ENCODE data around the gene FGF12. TPM values are rescaled to one million over a fixed set of nuclear protein-coding genes. Genes with fewer than 3 reads are reported as not detected.

The FGF12 gene
- total and polyA plus RNA-seq, 2 experiments from 2014 or later: 6.0 to 14.3 TPM

DNA sequence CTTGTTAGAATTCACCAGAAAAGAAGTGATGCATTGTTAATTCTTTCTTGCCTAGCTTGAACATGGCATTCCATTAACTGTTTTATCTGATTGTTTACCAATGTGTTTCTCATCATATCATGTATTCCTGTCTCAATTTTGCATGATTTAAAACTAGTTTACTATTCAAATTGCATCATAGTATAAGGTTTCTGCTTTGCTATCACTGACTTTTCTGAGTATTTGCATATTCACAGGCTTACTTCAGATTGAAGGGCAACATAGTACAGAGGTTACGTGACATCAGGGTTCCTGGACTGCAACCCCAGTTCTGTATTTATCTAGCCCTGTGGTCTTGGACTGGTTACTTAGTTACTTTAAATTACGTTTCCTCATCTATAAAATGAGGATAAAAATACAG is 561.8 kb downstream of the FGF12 start:
- Mint-ChIP-seq H3K4me3 (no peak overlapping the region), H3K36me3 (ENCODE audit: low read depth) (no peaks in the 10 kb centered on the region), H3K4me1 (peaks cover 47% of the 10 kb centered on the region), H3K9me3 (no peaks in the 10 kb centered on the region), H3K27me3 (ENCODE audit: insufficient read depth, low read depth, poor library complexity) (no peaks in the 10 kb centered on the region), H3K27ac (no peak overlapping the region)
- H3K4me2 ChIP-seq: no peak overlapping the region
- H3F3A ChIP-seq (replicated peaks; ENCODE audit: low read depth): no peaks in the 10 kb centered on the region
- no peaks in the 10 kb centered on the region for H3K79me2 ChIP-seq (replicated peaks; ENCODE audit: insufficient read depth)
- peaks cover 18% of the 10 kb centered on the region for H3K4me1 ChIP-seq (ENCODE audit: insufficient read depth)
- no peak overlapping the region for H3K27ac ChIP-seq (ENCODE audit: low read depth)
- no peaks in the 10 kb centered on the region for H3K36me3 ChIP-seq (ENCODE audit: insufficient read depth)
- no peak overlapping the region for H2AFZ ChIP-seq
- no peaks in the 10 kb centered on the region for H4K20me1 ChIP-seq (replicated peaks; ENCODE audit: insufficient read depth)
- H3K27me3 ChIP-seq (ENCODE audit: insufficient read depth): no peaks in the 10 kb centered on the region
- DNase-seq (ENCODE audit: low spot score) (no peak), ATAC-seq (no peak)
- H3K4me3 ChIP-seq: no peak overlapping the region
- TF ChIP-seq, protein P1, sequence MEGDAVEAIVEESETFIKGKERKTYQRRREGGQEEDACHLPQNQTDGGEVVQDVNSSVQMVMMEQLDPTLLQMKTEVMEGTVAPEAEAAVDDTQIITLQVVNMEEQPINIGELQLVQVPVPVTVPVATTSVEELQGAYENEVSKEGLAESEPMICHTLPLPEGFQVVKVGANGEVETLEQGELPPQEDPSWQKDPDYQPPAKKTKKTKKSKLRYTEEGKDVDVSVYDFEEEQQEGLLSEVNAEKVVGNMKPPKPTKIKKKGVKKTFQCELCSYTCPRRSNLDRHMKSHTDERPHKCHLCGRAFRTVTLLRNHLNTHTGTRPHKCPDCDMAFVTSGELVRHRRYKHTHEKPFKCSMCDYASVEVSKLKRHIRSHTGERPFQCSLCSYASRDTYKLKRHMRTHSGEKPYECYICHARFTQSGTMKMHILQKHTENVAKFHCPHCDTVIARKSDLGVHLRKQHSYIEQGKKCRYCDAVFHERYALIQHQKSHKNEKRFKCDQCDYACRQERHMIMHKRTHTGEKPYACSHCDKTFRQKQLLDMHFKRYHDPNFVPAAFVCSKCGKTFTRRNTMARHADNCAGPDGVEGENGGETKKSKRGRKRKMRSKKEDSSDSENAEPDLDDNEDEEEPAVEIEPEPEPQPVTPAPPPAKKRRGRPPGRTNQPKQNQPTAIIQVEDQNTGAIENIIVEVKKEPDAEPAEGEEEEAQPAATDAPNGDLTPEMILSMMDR (conservative IDR thresholded peaks at IDR 0.05; ENCODE audit: low read depth in 2 of 2): no peak
- TF ChIP-seq NANOG (IDR thresholded peaks at IDR 0.05; ENCODE audit: borderline replicate concordance) (no peak), CREB1 (CRISPR knock-in tag; IDR thresholded peaks at IDR 0.05; ENCODE audit: low read depth) (no peak), JUNB (IDR thresholded peaks at IDR 0.05; ENCODE audit: unreplicated experiment) (no peak), ZNF331 (CRISPR knock-in tag; IDR thresholded peaks at IDR 0.05; ENCODE audit: low read depth) (no peak), ZNF114 (CRISPR knock-in tag; IDR thresholded peaks at IDR 0.05) (no peak), EZH2phosphoT487 (IDR thresholded peaks at IDR 0.05; ENCODE audit: unreplicated experiment) (no peak)
- TF ChIP-seq, protein P2, sequence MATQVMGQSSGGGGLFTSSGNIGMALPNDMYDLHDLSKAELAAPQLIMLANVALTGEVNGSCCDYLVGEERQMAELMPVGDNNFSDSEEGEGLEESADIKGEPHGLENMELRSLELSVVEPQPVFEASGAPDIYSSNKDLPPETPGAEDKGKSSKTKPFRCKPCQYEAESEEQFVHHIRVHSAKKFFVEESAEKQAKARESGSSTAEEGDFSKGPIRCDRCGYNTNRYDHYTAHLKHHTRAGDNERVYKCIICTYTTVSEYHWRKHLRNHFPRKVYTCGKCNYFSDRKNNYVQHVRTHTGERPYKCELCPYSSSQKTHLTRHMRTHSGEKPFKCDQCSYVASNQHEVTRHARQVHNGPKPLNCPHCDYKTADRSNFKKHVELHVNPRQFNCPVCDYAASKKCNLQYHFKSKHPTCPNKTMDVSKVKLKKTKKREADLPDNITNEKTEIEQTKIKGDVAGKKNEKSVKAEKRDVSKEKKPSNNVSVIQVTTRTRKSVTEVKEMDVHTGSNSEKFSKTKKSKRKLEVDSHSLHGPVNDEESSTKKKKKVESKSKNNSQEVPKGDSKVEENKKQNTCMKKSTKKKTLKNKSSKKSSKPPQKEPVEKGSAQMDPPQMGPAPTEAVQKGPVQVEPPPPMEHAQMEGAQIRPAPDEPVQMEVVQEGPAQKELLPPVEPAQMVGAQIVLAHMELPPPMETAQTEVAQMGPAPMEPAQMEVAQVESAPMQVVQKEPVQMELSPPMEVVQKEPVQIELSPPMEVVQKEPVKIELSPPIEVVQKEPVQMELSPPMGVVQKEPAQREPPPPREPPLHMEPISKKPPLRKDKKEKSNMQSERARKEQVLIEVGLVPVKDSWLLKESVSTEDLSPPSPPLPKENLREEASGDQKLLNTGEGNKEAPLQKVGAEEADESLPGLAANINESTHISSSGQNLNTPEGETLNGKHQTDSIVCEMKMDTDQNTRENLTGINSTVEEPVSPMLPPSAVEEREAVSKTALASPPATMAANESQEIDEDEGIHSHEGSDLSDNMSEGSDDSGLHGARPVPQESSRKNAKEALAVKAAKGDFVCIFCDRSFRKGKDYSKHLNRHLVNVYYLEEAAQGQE (IDR thresholded peaks at IDR 0.05; ENCODE audit: unreplicated experiment): no peak
- TF ChIP-seq, protein P3, sequence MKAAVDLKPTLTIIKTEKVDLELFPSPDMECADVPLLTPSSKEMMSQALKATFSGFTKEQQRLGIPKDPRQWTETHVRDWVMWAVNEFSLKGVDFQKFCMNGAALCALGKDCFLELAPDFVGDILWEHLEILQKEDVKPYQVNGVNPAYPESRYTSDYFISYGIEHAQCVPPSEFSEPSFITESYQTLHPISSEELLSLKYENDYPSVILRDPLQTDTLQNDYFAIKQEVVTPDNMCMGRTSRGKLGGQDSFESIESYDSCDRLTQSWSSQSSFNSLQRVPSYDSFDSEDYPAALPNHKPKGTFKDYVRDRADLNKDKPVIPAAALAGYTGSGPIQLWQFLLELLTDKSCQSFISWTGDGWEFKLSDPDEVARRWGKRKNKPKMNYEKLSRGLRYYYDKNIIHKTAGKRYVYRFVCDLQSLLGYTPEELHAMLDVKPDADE (IDR thresholded peaks at IDR 0.05): no peak
- TF ChIP-seq, protein P4, sequence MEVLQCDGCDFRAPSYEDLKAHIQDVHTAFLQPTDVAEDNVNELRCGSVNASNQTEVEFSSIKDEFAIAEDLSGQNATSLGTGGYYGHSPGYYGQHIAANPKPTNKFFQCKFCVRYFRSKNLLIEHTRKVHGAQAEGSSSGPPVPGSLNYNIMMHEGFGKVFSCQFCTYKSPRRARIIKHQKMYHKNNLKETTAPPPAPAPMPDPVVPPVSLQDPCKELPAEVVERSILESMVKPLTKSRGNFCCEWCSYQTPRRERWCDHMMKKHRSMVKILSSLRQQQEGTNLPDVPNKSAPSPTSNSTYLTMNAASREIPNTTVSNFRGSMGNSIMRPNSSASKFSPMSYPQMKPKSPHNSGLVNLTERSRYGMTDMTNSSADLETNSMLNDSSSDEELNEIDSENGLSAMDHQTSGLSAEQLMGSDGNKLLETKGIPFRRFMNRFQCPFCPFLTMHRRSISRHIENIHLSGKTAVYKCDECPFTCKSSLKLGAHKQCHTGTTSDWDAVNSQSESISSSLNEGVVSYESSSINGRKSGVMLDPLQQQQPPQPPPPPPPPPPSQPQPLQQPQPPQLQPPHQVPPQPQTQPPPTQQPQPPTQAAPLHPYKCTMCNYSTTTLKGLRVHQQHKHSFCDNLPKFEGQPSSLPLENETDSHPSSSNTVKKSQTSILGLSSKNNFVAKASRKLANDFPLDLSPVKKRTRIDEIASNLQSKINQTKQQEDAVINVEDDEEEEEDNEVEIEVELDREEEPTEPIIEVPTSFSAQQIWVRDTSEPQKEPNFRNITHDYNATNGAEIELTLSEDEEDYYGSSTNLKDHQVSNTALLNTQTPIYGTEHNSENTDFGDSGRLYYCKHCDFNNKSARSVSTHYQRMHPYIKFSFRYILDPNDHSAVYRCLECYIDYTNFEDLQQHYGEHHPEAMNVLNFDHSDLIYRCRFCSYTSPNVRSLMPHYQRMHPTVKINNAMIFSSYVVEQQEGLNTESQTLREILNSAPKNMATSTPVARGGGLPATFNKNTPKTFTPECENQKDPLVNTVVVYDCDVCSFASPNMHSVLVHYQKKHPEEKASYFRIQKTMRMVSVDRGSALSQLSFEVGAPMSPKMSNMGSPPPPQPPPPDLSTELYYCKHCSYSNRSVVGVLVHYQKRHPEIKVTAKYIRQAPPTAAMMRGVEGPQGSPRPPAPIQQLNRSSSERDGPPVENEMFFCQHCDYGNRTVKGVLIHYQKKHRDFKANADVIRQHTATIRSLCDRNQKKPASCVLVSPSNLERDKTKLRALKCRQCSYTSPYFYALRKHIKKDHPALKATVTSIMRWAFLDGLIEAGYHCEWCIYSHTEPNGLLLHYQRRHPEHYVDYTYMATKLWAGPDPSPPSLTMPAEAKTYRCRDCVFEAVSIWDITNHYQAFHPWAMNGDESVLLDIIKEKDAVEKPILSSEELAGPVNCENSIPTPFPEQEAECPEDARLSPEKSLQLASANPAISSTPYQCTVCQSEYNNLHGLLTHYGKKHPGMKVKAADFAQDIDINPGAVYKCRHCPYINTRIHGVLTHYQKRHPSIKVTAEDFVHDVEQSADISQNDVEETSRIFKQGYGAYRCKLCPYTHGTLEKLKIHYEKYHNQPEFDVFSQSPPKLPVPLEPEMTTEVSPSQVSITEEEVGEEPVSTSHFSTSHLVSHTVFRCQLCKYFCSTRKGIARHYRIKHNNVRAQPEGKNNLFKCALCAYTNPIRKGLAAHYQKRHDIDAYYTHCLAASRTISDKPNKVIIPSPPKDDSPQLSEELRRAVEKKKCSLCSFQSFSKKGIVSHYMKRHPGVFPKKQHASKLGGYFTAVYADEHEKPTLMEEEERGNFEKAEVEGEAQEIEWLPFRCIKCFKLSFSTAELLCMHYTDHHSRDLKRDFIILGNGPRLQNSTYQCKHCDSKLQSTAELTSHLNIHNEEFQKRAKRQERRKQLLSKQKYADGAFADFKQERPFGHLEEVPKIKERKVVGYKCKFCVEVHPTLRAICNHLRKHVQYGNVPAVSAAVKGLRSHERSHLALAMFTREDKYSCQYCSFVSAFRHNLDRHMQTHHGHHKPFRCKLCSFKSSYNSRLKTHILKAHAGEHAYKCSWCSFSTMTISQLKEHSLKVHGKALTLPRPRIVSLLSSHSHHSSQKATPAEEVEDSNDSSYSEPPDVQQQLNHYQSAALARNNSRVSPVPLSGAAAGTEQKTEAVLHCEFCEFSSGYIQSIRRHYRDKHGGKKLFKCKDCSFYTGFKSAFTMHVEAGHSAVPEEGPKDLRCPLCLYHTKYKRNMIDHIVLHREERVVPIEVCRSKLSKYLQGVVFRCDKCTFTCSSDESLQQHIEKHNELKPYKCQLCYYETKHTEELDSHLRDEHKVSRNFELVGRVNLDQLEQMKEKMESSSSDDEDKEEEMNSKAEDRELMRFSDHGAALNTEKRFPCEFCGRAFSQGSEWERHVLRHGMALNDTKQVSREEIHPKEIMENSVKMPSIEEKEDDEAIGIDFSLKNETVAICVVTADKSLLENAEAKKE (CRISPR knock-in tag; IDR thresholded peaks at IDR 0.05): no peak
- no peaks in the 10 kb centered on the region for H3K9me2 ChIP-seq (ENCODE audit: insufficient read depth)
